Measurements from ENCODE around the gene RPL35.

The RPL35 gene

DNA sequence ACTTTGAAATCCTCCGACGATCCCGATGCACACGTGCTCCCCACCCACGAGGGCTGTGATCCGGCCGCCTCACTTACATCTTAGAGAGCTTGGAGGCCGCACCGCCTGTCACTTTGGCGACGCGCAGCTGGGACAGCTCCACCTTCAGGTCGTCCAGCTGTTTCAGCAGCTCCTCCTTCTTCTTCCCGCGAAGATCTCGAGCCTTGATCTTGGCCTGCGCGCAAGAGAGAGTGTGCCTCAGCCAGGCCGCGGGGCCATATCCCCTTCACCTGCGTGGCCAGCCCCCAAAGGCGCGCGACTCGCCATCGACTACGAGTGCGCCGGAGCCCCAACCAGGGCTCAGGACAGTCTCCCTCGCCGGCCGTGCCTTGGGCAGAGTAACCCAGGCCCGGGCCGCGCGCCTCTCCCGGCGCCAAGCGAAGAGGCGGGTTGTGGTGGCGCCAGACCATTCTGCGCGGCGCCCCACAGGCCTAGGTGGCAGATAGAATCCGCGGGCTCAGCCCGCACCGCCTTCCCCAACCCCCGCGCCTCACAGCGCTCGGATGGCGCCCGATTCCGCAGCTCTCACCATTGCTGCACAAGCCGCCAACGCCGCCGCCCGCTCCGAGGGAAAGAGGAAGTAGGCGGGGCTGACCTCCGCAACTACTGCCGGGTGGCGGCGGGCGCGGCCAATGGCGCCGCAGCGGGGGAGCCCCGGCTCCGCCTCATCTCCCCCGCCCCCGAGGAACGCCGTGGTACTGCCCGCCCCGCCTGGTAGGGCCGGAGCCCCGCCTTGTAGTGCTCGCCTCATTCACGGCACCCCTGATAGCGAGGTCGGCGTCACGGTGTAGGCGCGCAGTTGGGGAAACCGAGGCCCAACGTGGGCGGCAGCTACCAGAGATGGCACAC lies at the start of gene RPL35, which contains the start of gene ARPC5L:
Gene RPL35 (minus strand): TSS at position 616 of the 888 bp plus-strand sequence. CDS start 45 bp downstream, at position 571.
Gene ARPC5L (plus strand): TSS at position 789 of the 888 bp plus-strand sequence. CDS start 7,161 bp downstream, outside the sequence.
- peak; percentile 97 for DNase-seq (ENCODE audit: insufficient read length, low spot score)
- TF ChIP-seq POLR2A (IDR thresholded peaks at IDR 0.05; ENCODE audit: low read depth, low read length): peak; percentile 82
- no peak for FAIRE-seq

DNA sequence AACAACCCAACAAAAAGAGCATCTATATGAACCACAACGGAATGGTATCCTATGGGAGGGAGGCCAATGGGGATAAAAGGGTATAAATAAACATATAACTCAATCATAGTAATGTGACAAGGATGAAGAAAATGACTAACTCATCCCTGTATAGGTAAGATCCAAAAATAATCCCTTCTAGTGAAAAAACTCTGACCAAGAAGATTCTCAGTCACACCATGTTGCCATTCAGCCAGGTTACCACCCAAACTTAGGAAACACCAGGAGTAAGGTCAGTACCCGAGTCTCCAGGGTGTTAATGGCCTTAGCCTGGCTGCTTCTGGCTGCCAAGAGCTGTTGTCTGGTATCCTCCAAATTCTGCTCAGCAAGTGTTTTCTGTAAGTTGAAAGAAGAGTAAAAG lies 46.3 kb upstream of the RPL35 start:
- FAIRE-seq: no peak
- no peak for TF ChIP-seq POLR2A (IDR thresholded peaks at IDR 0.05; ENCODE audit: low read depth, low read length)
- no peak for DNase-seq (ENCODE audit: insufficient read length, low spot score)

DNA sequence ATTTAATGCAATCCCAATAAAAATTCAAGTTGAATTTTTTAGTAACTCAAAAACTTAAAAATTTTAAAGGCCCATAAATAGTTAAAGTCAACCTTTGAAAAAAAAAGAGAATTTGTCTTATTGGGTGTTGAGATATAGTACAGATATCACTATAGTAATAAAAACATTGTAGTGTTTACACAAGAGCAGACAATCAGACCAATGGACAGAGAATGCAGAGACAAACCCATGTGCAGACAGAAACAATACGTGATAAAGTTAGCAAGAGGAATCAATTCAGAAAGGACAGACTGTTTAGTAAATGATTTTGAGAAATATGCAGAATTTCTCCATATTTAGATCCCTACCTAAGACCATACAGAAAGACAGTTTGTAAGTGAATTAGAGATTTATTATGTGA lies 45.2 kb upstream of the RPL35 start:
- no peak for FAIRE-seq
- DNase-seq (ENCODE audit: insufficient read length, low spot score): no peak
- TF ChIP-seq POLR2A (IDR thresholded peaks at IDR 0.05; ENCODE audit: low read depth, low read length): no peak

DNA sequence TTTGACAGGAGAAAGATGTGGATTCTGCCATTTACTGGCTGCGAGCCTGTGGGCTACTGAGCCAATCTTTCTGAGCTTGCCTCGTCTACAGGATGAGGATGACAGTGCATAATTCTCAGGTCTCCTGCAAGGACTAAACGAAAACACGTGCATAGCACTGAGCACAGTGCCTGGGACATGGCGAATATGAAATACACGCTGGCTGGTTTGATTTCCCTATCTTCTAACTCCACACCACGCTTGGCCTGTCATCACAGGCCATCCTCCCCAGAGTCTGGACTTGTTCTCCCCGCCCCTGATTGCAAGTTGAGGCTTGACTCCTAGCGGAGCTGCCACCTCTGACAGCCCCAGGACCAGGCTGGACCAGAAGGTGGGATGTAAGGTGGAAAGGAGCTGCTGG lies 38.1 kb upstream of the RPL35 start:
- no peak for DNase-seq (ENCODE audit: insufficient read length, low spot score)
- no peak for TF ChIP-seq POLR2A (IDR thresholded peaks at IDR 0.05; ENCODE audit: low read depth, low read length)
- FAIRE-seq: no peak

DNA sequence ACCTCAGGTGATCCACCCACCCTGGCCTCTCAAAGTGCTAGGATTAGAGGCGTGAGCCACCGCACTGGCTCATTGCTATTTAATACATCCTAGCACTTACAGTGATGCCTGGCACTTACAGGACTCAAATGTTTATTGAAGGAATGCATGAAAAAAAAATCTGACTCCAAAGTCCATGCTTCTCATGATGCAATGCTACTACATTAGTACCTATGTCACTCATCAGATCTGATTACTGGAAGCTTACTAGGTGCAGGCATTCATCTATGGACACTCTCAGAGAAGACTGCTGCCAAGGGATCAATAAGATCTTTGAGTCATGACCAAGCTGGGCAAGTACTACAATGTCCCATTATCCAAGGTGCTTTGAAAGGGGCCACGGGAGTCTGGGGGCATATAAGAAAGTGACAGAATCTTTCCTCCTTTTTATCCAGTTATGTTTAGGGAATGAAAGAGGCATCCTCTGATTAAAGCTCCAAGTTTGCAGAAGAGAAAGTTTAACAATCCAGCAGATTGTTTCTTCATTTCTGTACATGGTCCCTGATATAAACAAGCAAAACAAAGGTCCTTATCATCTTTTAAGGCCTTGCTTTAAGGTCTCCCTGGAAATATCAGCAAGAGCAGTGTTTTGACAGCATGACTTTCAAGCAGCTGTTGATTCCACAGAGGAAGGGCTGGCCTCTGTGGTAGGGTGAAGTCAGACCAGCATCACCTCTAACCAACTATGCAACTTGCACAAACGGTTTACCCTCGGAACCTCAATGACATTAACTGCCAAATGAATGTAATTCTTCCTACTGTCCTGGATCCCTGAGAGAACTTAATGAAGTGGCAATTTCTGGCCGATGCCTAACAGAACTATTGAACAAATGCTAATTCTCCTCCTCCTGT lies 36.1 kb upstream of the RPL35 start:
- no peak for FAIRE-seq

DNA sequence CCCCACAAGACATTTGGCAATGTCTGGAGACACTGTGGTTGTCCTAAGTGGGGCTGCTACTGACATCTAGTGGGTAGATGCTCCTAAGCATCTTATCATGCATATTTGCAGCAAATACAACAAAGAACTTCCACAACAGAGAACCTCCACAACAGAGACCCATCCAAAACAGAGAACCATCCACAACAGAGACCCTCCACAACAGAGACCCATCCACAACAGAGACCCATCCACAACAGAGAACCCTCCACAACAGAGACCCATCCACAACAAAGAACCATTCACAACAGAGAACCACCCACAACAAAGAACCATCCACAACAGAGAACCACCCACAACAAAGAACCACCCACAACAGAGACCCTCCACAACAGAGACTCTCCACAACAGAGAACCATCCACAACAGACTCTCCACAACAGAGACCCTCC lies 33.0 kb upstream of the RPL35 start:
- peak; percentile 43 for FAIRE-seq
- no peak for DNase-seq (ENCODE audit: insufficient read length, low spot score)
- no peak for TF ChIP-seq POLR2A (IDR thresholded peaks at IDR 0.05; ENCODE audit: low read depth, low read length)

More for the DNA sequence above, 36.1 kb upstream of the RPL35 start:
- no peak for DNase-seq (ENCODE audit: insufficient read length, low spot score)
- no peak for TF ChIP-seq POLR2A (IDR thresholded peaks at IDR 0.05; ENCODE audit: low read depth, low read length)

DNA sequence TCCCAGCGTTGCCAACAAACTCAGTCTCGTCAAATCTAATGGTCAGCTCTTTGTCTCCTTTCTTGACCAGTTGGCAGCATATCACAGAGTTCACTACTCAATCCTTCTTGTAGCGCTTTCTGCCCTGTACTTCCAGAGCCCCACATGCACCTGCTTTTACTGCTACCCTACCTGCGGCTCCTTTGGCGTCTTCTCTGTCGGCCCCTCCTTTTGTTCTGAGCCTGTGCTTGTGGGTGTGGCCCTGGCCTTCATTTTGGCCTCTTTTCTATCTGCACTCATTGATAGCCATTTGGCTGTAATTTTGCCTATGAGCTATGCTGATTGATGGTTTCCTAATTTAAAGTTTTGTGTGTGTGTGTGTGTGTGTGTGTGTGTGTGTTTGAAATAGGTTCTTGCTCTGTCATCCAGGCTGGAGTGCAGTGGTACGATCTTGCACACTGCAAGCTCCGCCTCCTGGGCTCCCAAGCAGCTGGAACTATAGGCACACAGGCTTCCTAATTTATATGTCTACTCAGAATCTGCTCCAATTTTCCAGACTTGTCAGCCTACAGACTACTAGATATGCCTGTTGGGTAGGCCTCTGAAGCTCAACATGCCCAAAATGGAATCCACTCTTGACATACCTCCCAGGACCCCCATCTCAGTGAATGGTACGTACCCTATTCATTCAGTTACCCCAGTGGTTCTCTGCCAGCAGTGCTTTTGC lies 32.4 kb upstream of the RPL35 start:
- DNase-seq (ENCODE audit: insufficient read length, low spot score) (no peak), FAIRE-seq (no peak)
- no peak for TF ChIP-seq POLR2A (IDR thresholded peaks at IDR 0.05; ENCODE audit: low read depth, low read length)

DNA sequence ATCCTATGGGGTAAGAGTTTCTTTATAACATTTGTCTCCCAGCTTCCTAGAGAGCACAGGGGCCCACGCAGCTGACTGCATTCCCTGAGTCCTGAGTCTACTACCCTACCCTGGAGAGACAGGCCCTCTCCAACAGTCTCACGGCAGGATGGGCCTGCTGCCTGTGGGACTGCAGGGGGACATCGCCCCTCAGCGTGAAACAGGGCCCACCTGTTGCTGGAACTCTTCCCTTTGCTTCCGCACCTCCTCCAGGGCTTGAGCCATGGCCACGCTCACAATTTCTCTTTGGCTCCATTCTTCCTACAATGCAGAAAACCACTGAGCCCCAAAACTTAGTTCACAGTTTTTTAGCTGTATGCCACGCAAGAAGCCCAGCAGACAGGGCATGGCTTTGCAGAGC lies 28.4 kb upstream of the RPL35 start:
- DNase-seq (ENCODE audit: insufficient read length, low spot score): no peak
- no peak for FAIRE-seq
- TF ChIP-seq POLR2A (IDR thresholded peaks at IDR 0.05; ENCODE audit: low read depth, low read length): no peak

DNA sequence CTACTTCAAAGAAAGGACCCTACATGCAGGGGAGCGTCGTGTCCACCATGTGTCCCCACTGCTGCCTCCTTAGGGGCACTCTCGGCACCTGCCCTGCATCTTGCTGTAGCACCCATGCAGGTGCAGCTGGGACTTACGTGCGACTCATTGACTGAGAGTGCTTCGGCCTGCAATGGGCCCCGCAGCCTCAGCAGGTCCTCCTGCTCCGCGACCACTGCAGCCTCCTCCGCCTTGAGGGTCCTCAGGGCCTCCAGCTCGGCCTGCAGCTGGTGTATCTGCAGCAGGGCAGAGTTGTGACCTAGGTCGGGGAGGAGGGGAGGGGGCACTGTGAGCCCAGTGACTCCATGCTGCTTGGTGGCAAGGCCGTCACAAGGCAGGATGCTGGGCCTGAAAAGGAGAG lies 27.2 kb upstream of the RPL35 start:
- TF ChIP-seq POLR2A (IDR thresholded peaks at IDR 0.05; ENCODE audit: low read depth, low read length): no peak
- no peak for FAIRE-seq
- DNase-seq (ENCODE audit: insufficient read length, low spot score): no peak

DNA sequence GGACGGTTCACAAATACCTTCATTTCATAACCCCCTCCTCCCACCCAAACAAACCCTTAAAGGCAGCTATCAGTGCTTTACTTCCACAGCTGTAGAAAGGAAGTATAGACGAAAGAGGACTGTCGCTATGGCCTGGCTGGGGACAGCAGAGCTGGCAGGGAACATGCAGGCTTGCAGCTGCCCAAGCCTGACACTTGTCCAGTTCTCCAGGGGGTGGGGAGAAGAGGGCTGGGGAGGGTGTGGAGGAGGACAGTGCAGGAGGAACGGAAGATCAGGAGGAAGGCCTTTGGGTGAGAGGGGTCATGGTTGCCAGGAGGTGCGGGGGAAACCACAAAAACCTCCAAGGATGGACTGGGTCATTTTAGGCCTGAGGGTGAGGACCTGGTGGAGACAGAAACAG lies 26.1 kb upstream of the RPL35 start:
- TF ChIP-seq POLR2A (IDR thresholded peaks at IDR 0.05; ENCODE audit: low read depth, low read length): no peak
- FAIRE-seq (no peak), DNase-seq (ENCODE audit: insufficient read length, low spot score) (no peak)

DNA sequence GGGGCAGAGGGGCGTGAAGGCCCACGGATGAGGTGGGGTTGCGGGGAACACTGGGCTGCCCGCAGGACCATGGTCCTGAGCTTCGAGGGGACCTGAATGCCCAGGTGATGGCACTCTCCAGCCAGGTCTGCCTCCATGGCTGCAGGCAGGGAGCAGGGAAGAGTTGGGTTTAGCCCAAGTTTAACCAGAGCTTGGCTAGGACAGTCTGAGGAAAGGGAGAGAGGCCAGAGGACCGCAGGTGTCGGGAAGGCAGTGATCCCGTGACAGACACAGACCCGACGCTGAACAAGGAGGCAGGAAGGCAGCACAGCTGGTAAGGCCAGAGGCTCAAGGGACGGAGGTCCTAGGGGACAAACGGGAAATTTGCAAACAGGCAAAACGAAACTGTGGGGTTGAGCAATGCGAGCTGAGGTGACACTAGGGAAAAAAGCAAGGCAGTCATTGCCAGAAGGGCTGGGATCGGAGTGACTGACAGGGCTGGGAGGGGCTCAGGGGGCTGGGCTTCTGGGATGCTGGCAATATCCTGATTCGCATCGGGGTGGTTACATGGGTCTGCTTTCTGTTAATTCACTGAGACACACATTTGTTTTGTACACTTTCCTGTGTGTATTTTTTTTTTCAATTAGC lies 25.2 kb upstream of the RPL35 start:
- FAIRE-seq: no peak
- no peak for DNase-seq (ENCODE audit: insufficient read length, low spot score)
- no peak for TF ChIP-seq POLR2A (IDR thresholded peaks at IDR 0.05; ENCODE audit: low read depth, low read length)

DNA sequence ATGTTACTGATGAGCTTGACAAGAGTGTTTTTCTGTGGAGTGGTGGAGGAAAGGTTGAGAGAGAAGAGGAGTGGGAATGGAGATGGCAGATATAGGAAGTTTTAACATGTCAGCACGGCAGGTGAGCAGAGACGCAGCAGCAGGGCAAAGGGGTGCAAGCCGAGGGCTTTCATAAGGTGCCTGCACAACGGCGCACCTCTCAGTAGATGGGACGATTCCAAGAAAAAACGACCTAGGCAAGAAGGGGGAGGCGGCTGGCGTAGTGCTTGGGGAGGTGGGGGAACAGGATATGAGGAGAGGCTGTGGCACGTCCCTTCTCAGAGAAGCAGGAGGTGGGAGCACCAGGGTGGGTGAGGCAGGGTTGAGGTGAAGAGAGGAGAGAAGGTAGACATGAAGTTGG lies 24.7 kb upstream of the RPL35 start:
- FAIRE-seq (no peak), DNase-seq (ENCODE audit: insufficient read length, low spot score) (no peak)
- no peak for TF ChIP-seq POLR2A (IDR thresholded peaks at IDR 0.05; ENCODE audit: low read depth, low read length)

DNA sequence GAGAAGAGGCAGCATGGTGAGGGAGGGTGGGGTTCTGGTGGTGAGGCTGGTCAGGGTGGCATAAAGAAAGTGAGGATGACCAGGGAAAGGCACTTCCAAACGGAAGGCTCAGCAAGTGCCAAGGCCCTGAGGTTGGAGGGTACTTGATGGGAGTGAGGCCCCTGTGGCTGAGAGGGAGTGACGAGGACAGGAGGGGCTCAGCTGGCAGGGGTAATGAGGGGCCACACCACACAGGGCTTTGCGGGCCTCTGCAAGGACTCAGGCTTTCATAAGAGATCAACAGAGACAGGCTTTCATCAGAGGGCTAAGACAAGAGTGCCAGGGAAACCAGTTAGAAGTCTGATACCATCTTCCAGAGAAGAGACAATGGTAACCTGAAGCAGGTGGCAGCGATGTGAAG lies 23.8 kb upstream of the RPL35 start:
- no peak for DNase-seq (ENCODE audit: insufficient read length, low spot score)
- FAIRE-seq: no peak
- TF ChIP-seq POLR2A (IDR thresholded peaks at IDR 0.05; ENCODE audit: low read depth, low read length): no peak
